ENCODE results near the gene RAB11FIP4. TPM values are rescaled to one million over a fixed set of nuclear protein-coding genes. Genes with fewer than 3 reads are reported as not detected.

The RAB11FIP4 gene
- total RNA-seq, 1 experiment from 2014 or later = 15.1 TPM

- Histone ChIP-seq H3K36me3 (ENCODE audit: control insufficient read depth in 1 of 2, insufficient read depth in 2 of 2, low read length in 2 of 2) (no peaks in the 10 kb centered on the region), H2AFZ (ENCODE audit: low read depth, low read length, poor library complexity, severe bottlenecking) (no peak overlapping the region), H3K27me3 (ENCODE audit: insufficient read depth, low read length) (no peaks in the 10 kb centered on the region), H3K4me2 (ENCODE audit: low read length) (no peak overlapping the region), H3K9me3 (ENCODE audit: control insufficient read depth in 1 of 2, insufficient read depth in 1 of 2, low read depth in 1 of 2, low read length in 2 of 2) (no peaks in the 10 kb centered on the region), H3K4me1 (ENCODE audit: control insufficient read depth in 1 of 2, insufficient read depth in 2 of 2, low read length in 2 of 2) (peaks cover 0 to 15% of the 10 kb centered on the region in 2 experiments; a peak in 2 of 4 replicates), H3K27ac (ENCODE audit: low read depth, low read length) (no peak overlapping the region), H4K20me1 (ENCODE audit: insufficient read depth) (no peaks in the 10 kb centered on the region), H3K9ac (ENCODE audit: low read length) (no peak overlapping the region), H3K79me2 (ENCODE audit: insufficient read depth, low read length) (no peaks in the 10 kb centered on the region), H3K4me3 (replicated peaks in 1 of 2; ENCODE audit: low read depth in 1 of 2, low read length in 2 of 2) (no peak overlapping the region), H3K9me2 (ENCODE audit: insufficient read depth) (no peaks in the 10 kb centered on the region)
- CTCF ChIA-PET = no interaction called here
- ATAC-seq = no peak
- DNase-seq (ENCODE audit: low read depth, low spot score) = no peak
- TF ChIP-seq ZBTB33 (IDR thresholded peaks at IDR 0.05; ENCODE audit: extremely low read depth, insufficient replicate concordance, low read length) (no peak), CEBPB (IDR thresholded peaks at IDR 0.05; ENCODE audit: low read depth) (no peak), POLR2A (IDR thresholded peaks at IDR 0.05; ENCODE audit: borderline replicate concordance, extremely low read depth, insufficient read depth, insufficient read length) (no peak), ATF3 (IDR thresholded peaks at IDR 0.05) (no peak), FOSL1 (IDR thresholded peaks at IDR 0.05; ENCODE audit: low read depth) (no peak), EZH2phosphoT487 (IDR thresholded peaks at IDR 0.05; ENCODE audit: borderline replicate concordance) (no peak), SRF (IDR thresholded peaks at IDR 0.05; ENCODE audit: low read depth) (no peak), POLR2AphosphoS5 (IDR thresholded peaks at IDR 0.05; ENCODE audit: low read depth, low read length) (no peak), ZNF274 (IDR thresholded peaks at IDR 0.05; ENCODE audit: low read depth, low read length) (no peak), EGR1 (IDR thresholded peaks at IDR 0.05; ENCODE audit: low read depth) (no peak)
- TF ChIP-seq, protein P1, sequence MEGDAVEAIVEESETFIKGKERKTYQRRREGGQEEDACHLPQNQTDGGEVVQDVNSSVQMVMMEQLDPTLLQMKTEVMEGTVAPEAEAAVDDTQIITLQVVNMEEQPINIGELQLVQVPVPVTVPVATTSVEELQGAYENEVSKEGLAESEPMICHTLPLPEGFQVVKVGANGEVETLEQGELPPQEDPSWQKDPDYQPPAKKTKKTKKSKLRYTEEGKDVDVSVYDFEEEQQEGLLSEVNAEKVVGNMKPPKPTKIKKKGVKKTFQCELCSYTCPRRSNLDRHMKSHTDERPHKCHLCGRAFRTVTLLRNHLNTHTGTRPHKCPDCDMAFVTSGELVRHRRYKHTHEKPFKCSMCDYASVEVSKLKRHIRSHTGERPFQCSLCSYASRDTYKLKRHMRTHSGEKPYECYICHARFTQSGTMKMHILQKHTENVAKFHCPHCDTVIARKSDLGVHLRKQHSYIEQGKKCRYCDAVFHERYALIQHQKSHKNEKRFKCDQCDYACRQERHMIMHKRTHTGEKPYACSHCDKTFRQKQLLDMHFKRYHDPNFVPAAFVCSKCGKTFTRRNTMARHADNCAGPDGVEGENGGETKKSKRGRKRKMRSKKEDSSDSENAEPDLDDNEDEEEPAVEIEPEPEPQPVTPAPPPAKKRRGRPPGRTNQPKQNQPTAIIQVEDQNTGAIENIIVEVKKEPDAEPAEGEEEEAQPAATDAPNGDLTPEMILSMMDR (IDR thresholded peaks at IDR 0.05 in 2 of 3, conservative IDR thresholded peaks at IDR 0.05 in 1 of 3; ENCODE audit: borderline replicate concordance in 1 of 3, insufficient read depth in 1 of 3, low read depth in 2 of 3, low read length in 2 of 3) = no peak
- RAD21 ChIA-PET (ENCODE audit: low non-redundant PET in 1 of 2, low total read pairs in 2 of 2, uncharacterized antibody in 2 of 2, unreplicated experiment in 2 of 2) = no interaction called here
- intact Hi-C loops (cut with micrococcal nuclease) = no loop called here
- no TSS peak for BruUV-seq (replicated peaks)
- POLR2A ChIA-PET = no interaction called here
Observed at GRCh38 chr17:31480067-31480466, 88.6 kb downstream of the RAB11FIP4 start.

All from HCT116 (cell line).